Rectal smooth muscle tissue (tissue), 1 donor: Measurements from ENCODE around the gene PANX2.
"Not testable (repeated sequence)": the region's sequence is repeated elsewhere in the genome, so short reads cannot be mapped to it uniquely, and the experiment has no call there.

Source experiments
- H3K27ac ChIP-seq: one replicate; pipeline ENCODE4 v1.7.0; 2013; ENCODE audit warnings: low read depth, low read length, inconsistent platforms
- H3K27me3 ChIP-seq: one replicate; pipeline ENCODE4 v1.7.0; 2013; ENCODE audit warnings: low read length; ENCODE audit not compliant: control insufficient read depth, insufficient read depth
- H3K36me3 ChIP-seq: one replicate; pipeline ENCODE4 v1.7.0; 2013; ENCODE audit warnings: low read length; ENCODE audit not compliant: control insufficient read depth, insufficient read depth
- H3K4me1 ChIP-seq: one replicate; pipeline ENCODE4 v1.7.0; 2013; ENCODE audit warnings: low read length; ENCODE audit not compliant: control insufficient read depth, insufficient read depth
- H3K4me3 ChIP-seq: one replicate; pipeline ENCODE4 v1.7.0; 2013; ENCODE audit warnings: low read length
- H3K9ac ChIP-seq: one replicate; pipeline ENCODE4 v1.7.0; 2013; ENCODE audit warnings: low read length

Gene PANX2

DNA sequence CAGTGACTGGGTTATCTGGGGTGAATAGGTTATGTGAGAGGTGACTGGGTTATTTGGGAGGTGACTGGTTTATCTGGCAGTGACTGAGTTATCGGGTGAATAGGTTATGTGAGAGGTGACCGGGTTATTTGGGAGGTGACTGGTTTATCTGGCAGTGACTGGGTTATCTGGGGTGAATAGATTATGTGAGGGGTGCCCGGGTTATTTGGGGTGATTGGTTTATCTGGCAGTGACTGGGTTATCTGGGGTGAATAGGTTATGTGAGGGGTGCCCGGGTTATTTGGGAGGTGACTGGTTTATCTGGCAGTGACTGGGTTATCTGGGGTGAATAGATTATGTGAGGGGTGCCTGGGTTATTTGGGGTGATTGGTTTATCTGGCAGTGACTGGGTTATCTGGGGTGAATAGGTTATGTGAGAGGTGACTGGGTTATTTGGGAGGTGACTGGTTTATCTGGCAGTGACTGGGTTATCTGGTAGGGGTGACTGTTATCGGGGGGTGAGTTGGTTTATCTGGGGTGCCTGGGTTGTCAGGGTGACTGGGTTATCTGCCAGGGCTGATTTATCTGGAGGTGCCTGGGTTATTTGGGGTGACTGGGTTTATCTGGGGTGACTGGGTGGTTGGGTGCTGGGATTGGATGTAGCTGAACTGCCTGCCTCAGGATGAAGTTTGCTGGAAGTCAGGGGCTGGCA is 1.9 kb upstream of the PANX2 start:
- not testable (repeated sequence) for H3K9ac ChIP-seq, H3K36me3 ChIP-seq, H3K4me1 ChIP-seq, H3K4me3 ChIP-seq, H3K27ac ChIP-seq
- H3K27me3 ChIP-seq, result peaks cover 17% of the 10 kb centered on the region

- no peaks in the 10 kb centered on the region for H3K4me1 ChIP-seq
- H3K9ac ChIP-seq, result no peak overlapping the region
- H3K36me3 ChIP-seq, result no peaks in the 10 kb centered on the region
- H3K27ac ChIP-seq, result no peak overlapping the region
- no peak overlapping the region for H3K4me3 ChIP-seq
- peaks cover 17% of the 10 kb centered on the region for H3K27me3 ChIP-seq
Observed at GRCh38 chr22:50169181-50169759, 1.3 kb upstream of the PANX2 start.

GRCh38 chr22:50169774-50170341 is 673 bp upstream of the PANX2 start:
- Histone ChIP-seq H3K4me1 (no peaks in the 10 kb centered on the region), H3K36me3 (no peaks in the 10 kb centered on the region), H3K9ac (no peak overlapping the region), H3K27me3 (peaks cover 17% of the 10 kb centered on the region), H3K27ac (no peak overlapping the region), H3K4me3 (no peak overlapping the region)

DNA sequence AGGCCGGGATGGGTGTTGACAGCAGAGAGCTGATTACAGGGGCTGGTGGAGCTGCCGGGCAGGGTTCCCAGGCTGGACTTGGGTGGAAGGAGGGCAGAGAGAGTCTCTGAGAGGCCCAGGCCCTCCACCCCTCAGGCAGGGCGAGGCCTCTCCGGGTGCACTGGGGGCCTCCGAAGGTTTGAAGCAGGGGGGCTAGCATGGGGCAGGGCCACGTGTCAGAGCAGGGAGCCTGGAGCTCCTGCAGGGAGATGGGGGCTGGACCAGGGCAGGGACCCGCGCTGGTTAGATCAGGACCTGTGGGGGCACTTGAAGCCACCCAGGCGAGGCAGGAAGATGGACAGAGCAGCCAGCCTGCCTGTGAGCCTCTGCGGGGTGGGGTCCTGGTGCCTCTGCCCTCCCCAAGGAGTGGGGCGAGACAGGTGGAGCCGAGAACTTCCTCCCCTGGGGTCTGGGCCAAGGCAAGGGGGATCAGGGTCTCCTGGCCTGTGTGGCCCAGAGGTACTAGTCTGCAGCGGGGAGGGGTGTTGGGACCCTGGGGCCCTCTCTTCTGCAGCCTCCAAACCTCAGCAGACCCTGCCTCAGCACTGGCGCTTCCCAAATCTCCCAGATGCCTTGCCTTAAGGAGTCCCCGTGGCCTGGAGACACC is 911 bp downstream of the PANX2 start:
- H3K27ac ChIP-seq, result no peak overlapping the region
- H3K4me1 ChIP-seq, result no peaks in the 10 kb centered on the region
- H3K27me3 ChIP-seq, result peaks cover 17% of the 10 kb centered on the region
- H3K36me3 ChIP-seq, result no peaks in the 10 kb centered on the region
- H3K4me3 ChIP-seq, result peak overlapping the region; percentile 44
- H3K9ac ChIP-seq, result no peak overlapping the region

- H3K27me3 ChIP-seq, result peaks cover 17% of the 10 kb centered on the region
Observed at GRCh38 chr22:50171965-50172421, 1.5 kb downstream of the PANX2 start.

GRCh38 chr22:50173311-50173982 is 2.9 kb downstream of the PANX2 start:
- no peak overlapping the region for H3K27ac ChIP-seq
- H3K36me3 ChIP-seq, result no peaks in the 10 kb centered on the region
- no peak overlapping the region for H3K4me3 ChIP-seq
- no peak overlapping the region for H3K9ac ChIP-seq
- no peaks in the 10 kb centered on the region for H3K4me1 ChIP-seq
- H3K27me3 ChIP-seq, result peaks cover 17% of the 10 kb centered on the region

More at GRCh38 chr22:50171965-50172421, 1.5 kb downstream of the PANX2 start:
- H3K36me3 ChIP-seq, result no peaks in the 10 kb centered on the region
- no peak overlapping the region for H3K4me3 ChIP-seq
- no peak overlapping the region for H3K27ac ChIP-seq
- no peak overlapping the region for H3K9ac ChIP-seq
- H3K4me1 ChIP-seq, result no peaks in the 10 kb centered on the region

DNA sequence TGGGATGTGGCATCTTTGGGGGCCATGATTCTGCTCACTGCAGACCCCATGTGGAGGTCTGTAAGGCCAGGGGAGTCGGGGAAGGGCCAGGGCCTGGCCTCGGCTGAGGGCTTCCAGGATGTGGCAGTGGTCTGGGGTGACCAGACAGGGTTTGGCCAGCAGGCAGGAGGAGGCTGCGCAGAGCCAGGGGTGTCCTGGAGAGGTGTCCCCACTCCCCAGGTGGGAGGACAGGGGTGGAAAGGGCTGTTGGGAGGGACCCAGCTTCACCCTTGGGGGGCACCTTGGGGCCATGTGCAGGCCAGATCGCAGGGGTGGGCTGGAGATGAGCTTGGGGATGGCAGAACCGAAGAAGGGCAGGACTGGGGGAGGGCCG is 3.4 kb downstream of the PANX2 start:
- no peaks in the 10 kb centered on the region for H3K36me3 ChIP-seq
- H3K4me1 ChIP-seq, result no peaks in the 10 kb centered on the region
- peaks cover 17% of the 10 kb centered on the region for H3K27me3 ChIP-seq
- H3K9ac ChIP-seq, result no peak overlapping the region
- H3K27ac ChIP-seq, result no peak overlapping the region
- H3K4me3 ChIP-seq, result no peak overlapping the region

- Histone ChIP-seq H3K27me3 (peaks cover 15% of the 10 kb centered on the region), H3K27ac (no peak overlapping the region), H3K9ac (no peak overlapping the region), H3K4me3 (no peak overlapping the region), H3K36me3 (no peaks in the 10 kb centered on the region), H3K4me1 (no peaks in the 10 kb centered on the region)
Observed at GRCh38 chr22:50174382-50175190, 4.1 kb downstream of the PANX2 start.

DNA sequence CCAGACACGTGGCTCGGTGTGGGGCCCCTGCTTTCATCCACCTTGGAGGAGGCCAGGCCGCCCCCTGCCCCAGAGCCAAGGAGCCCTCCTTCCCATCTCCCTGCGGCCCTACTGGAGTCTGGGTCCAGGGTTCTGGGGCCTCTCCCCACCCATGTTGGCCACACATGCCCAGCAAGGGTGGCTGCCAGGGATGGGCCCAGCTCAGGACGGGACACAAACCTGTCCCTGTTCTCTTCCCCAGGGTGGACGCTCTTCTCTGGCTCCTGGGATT is 4.6 kb downstream of the PANX2 start:
- H3K36me3 ChIP-seq, result no peaks in the 10 kb centered on the region
- H3K27me3 ChIP-seq, result peaks cover 18% of the 10 kb centered on the region
- no peak overlapping the region for H3K4me3 ChIP-seq
- no peaks in the 10 kb centered on the region for H3K4me1 ChIP-seq
- H3K9ac ChIP-seq, result no peak overlapping the region
- no peak overlapping the region for H3K27ac ChIP-seq

DNA sequence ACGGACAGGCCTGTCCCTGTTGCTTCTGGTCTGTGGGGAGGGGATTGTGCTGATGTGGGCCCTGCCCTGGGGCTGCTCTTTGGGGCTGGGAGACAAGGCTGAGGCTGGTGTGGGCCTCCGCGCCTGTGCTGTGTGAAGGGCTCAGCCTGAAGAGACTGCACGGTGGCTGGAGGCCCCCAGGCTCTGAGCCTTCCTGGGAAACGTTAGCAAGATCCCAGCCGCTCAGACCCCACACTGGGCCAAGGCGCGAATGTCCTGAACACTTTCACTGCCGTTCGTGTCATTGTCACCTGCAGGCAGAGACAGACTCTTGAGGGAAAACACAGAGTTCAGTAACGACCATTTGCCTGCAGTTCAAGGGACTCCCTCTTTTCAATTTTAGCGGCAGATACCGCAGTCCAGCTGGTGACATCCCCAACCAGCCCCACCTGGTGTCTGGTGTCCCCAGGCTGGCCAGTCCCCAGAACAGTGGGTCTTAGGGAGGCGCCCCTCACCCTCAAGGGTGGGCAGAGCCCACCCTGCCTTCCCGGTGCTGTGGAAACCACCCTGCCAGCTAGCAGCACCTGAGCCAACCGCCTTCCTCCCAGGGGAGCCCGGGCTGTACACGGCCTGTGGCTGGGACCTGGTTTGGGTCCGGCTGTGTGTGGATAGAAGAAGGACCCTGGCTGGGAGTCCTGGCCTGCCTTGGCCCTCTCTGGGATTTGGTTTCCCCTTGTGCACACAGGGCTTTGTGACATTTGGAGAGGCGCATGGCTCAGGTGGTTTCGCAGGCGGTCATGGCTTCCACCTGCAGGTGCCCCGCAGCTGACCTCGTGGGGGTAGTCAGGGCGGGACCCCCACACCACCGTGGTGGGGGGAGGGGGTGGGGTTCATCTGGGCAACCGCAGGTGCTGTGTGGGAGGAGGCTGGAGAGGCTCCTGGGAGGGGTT is 5.7 kb downstream of the PANX2 start:
- Histone ChIP-seq H3K4me3 (no peak overlapping the region), H3K27me3 (peaks cover 12% of the 10 kb centered on the region), H3K36me3 (no peaks in the 10 kb centered on the region), H3K4me1 (no peaks in the 10 kb centered on the region), H3K9ac (no peak overlapping the region), H3K27ac (no peak overlapping the region)

DNA sequence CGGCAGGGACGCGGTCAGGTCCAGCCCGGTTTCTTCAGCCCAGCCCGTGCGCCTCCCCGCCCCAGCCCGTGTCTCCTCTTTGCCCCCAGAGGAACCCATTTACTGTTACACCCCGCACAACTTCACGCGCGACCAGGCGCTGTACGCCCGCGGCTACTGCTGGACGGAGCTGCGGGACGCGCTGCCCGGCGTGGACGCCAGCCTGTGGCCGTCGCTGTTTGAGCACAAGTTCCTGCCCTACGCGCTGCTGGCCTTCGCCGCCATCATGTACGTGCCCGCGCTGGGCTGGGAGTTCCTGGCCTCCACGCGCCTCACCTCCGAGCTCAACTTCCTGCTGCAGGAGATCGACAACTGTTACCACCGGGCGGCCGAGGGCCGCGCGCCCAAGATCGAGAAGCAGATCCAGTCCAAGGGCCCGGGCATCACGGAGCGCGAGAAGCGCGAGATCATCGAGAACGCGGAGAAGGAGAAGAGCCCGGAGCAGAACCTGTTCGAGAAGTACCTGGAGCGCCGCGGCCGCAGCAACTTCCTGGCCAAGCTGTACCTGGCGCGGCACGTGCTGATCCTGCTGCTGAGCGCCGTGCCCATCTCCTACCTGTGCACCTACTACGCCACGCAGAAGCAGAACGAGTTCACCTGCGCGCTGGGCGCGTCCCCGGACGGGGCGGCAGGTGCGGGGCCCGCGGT is 6.5 kb downstream of the PANX2 start:
- Histone ChIP-seq H3K9ac (no peak overlapping the region), H3K4me1 (no peaks in the 10 kb centered on the region), H3K36me3 (no peaks in the 10 kb centered on the region), H3K27ac (no peak overlapping the region), H3K27me3 (peaks cover 4% of the 10 kb centered on the region), H3K4me3 (no peak overlapping the region)
